GM12801 (cell line): ENCODE measurements around the gene AFF3.

Experiments
- CTCF ChIP-seq: IDR thresholded peaks from one replicate; pipeline ENCODE4 v1.5.1; 2011; ENCODE audit warnings: control low read depth; ENCODE audit not compliant: insufficient read length; ENCODE audit errors: extremely low read depth

The AFF3 gene

GRCh38 chr2:99831772-99832171 lies 310.6 kb downstream of the AFF3 start:
- TF ChIP-seq CTCF = no peak

- TF ChIP-seq CTCF = no peak
These were observed 314.9 kb downstream of the AFF3 start for GRCh38 chr2:99827296-99827999.

- no peak for TF ChIP-seq CTCF
These were observed 316.8 kb downstream of the AFF3 start for GRCh38 chr2:99825630-99826029.

- no peak for TF ChIP-seq CTCF
These were observed 317.6 kb downstream of the AFF3 start for GRCh38 chr2:99824758-99825157.

- TF ChIP-seq CTCF = no peak
These were observed 319.7 kb downstream of the AFF3 start for GRCh38 chr2:99822474-99823207.

GRCh38 chr2:99821984-99822383 lies 320.4 kb downstream of the AFF3 start:
- no peak for TF ChIP-seq CTCF

- TF ChIP-seq CTCF = no peak
These were observed 320.8 kb downstream of the AFF3 start for GRCh38 chr2:99821572-99821971.
